Stimulated activated CD4-positive, alpha-beta T cell treated with anti-CD3 and anti-CD28 coated beads, TNF-alpha, amount 100 ng/mL, for 24 hours (primary cell): ENCODE data around the gene COL19A1.

Source experiments
- DNase-seq, 3 experiments: peaks; one replicate each; pipeline ENCODE4 v3.0.0-alpha.2; 2020; ENCODE audit warnings: low read depth in 3 of 3

Gene COL19A1

DNA sequence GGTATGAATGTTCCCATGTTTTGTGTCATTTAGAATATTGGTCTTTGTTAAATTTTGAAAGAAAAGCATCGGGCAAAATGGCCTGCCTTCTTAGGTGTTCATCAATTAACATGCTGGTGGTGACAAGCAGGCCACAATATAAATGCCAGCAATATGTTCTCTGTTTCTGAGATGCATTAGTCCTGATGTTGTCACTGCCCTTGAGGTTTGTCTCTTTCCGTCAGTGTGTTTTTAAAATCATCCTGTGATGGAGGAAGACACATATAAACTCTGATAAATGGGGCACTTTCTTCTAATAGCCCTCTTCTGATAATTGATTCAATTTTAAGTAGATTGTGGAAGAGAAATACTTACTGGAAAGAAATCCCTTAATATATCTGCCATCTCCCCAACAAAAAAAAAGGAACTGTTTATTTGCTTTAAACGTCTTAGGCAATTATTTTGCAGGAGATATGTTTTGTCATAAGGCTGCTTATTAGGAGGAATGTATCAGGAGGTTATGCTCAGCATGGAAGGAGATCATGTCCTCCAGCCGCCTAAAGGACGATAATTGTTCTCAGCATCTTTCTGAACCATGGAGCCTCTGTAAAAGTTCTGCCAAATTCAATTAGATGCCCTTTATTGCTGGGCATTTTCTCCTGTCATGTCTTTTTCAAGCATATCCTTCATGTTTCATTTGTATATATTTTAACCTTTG is 302.5 kb downstream of the COL19A1 start:
- DNase-seq, result no peak

DNA sequence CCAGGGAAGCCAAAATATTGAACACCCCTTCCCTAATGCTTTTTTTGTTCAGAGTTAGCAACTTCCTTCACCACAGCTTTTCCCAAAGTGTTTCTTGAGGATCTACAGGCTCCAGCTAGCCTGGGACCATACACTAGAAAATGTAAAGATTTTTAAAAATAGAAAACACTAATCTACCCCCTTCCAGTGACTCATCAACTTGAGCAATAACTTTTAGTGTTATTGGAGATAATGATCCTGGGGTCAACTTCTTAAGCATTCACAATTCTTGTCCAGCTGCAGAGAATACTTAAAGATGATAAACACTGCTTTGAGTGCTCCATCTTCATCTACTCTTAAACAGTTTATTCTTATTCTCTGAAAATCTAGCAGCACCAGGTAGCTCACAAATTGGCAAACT is 304.9 kb downstream of the COL19A1 start:
- no peak for DNase-seq

DNA sequence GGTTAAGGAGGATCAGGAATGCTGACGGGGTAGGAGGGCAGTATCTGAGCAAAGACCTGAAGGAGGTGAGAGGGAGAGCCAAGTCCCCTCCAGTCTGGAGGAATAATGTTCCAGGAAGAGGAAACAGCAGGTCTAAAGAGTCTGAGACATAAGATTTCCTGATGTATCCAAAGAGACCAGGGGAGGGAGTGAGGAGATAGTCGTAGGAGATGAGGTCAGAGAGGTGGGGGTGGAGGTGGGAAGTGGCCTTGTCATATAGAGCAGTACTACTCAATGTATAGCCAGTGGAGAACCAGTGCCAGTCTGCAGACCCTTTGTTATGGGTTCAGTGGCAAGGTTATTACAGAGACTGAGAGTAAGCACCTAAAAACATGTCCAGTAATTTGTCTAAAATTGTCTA is 305.9 kb downstream of the COL19A1 start:
- no peak for DNase-seq

DNA sequence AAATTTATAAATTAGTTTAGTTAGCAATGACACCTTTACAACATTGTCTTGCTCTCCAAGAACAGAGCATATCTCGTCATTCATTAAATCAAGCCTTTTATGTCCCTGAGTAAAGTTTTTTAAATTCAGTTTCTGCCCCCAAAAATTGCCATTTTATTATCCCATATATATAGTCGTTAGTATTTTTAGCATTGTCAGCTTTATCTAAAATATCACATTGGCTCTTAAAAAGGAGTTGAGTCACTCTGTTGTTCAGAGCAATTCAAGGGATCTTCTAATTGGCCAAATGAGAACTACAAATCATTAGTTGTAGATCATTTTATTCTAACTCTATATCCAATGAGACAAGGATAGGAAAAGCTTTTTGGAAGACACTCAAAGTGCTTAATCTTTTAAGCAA is 309.4 kb downstream of the COL19A1 start:
- no peak for DNase-seq

DNA sequence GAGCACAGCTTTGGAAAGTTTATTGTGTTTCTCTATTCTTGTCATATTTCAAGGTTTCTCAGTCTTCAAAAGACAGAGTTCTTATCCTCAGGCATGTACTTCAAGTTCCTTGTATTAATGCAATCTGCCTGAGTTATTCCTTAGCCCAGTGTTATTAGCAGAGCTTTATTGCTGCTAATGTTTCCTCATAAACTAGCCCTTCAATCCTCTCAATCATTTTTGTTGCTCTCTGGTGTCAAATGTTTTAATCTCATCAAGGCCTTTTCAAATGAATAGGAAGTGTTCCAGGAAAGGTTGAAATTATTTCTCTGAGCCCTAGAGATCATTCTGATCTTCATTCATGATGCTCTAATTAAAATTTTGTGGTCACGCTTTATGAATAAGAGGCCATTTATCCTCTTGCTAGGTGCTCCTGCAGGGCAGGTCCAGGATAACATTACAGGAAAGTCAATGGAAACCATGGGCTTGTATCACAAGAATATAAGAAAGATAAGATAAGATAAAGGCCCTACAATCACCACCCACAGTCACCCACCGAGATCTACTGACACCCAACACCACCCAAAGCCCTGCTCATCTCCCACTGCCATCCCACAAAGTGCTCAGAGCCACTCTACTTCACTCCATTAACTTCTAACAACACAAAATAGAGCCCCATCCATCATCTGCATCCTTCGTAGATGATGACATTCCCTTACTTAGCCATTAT is 310.6 kb downstream of the COL19A1 start:
- DNase-seq, result no peak

DNA sequence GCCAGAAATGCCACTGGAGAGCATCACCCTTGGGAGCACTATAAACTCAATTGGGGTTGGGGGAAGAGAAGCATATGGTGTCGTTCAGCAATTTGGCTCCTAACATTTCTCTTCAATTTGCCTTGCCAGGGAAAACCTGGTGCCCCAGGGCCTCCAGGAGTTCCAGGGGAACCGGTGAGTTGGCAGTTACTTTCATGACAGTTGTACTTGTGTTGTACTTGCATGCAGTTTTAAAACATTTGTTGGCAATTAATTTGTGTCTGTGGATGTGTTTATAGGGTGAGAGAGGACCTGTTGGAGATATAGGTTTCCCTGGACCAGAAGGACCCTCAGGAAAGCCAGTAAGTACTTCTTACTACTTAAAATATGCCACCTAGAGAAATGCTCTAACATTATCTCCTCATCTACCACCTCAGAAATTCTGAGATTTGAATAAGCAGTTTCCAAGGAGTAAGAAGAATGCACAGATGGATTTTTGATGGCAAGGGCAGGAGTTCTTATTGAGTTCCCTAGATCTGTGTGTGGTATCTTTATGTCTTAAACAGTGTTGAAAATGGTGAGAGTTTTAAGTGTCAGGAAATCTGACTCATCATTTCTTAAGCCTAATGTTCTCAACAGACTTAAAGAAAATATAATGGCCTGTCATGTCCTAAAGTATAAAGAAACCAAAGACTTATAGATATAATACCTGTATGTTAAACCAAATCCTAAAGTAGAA is 314.0 kb downstream of the COL19A1 start:
- no peak for DNase-seq

DNA sequence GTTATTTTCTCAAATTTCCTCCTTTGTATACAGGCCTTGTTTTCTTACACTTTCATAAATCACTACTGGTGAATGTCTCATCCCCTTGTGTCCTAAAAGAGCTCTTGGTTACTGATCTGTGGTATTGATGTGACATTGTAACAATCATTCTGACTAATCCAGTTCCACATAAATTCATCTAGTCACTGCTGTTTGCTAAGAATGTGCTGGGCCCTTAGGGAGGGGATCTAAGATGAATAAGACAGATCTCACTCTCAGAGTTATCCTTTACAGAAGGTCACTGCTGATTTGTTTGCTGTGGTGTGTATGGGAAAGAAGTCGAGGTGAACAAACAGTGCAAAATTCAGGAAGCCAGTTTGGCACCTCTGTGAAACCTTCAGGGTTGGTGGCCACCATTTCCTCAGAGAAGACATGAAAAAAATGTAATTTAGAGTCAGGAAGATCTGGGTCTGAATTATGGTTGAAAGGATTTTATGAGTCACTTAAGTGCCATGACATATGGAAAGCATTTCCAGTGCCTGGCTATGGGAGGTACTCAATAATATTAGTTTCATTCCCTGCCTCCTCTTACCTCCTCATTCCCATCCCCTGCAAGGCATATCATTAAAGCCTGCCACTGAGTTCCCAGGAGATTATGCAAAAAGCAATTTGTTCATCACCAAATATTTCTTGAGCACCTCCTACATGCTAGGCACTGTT is 314.7 kb downstream of the COL19A1 start:
- DNase-seq, result no peak

DNA sequence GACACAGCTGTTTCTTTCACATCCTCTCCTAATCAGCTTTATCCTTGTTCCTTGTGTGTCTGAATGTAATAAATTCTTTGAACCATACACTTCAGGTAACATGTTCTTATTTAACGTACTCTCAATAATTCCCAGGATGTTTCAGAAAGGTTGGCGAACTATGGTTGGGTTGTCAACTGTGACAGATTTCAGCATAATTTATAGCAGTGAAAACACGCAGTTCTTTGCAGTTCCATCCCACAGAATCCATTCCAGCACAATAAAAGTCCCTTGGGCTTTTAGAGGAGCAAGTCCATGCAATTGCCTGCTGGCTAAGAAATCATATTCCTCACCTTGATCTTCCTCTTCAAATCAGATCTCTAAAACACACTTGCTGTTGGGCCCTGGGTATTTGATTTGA is 317.2 kb downstream of the COL19A1 start:
- no peak for DNase-seq

DNA sequence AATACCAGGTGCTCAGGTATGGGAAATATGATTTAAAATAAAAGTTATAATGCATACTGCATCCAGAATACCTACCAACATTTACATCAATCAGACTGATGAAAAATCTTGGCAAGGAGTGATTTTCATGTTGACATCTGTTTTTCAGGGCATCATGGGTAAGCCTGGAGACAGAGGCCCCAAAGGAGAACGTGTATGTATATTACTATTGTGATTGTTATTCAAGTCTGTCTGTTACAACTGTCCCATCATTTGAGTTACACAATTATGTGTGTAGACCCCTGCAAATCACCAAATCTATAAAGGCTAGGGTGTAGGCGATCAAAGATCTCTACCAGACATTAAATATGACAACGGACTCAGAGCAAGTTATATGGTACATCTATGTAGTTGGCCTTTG is 318.4 kb downstream of the COL19A1 start:
- DNase-seq, result no peak

DNA sequence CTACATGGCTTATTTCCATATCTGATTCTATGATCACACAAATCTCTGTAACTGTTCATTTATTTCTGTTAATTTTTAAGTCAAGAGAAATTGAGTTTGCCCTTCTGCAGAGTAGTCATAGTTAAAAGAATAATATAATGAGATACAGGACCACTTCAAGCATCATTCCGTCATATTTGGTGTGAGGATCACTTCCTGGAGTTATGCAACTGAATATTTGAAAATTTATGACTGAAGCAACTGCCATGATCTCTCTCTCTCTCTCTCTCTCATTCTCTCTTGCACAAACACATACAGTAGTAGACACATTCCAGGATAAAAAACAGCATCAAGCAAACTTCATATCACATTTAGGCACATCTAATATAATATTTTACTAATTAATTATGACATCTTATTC is 320.1 kb downstream of the COL19A1 start:
- DNase-seq, result no peak

DNA sequence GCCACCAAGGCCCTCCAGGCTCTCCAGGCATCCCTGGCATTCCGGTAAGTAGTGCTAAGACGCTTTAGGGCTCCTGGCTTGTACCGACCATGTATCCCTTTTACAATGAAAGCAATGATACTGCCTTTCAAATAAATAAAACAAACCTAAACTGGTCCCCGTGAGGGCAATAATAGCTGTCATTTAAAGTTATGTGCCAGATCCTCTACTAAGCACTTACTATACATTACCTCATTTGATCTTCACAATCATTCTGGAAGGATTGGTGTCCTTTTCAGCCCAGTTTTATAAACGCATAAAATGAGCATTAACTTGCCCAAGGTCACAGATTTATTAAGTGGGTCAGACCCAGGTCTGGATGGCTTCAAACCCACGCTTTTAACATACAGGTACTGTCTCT is 321.8 kb downstream of the COL19A1 start:
- DNase-seq, result no peak

DNA sequence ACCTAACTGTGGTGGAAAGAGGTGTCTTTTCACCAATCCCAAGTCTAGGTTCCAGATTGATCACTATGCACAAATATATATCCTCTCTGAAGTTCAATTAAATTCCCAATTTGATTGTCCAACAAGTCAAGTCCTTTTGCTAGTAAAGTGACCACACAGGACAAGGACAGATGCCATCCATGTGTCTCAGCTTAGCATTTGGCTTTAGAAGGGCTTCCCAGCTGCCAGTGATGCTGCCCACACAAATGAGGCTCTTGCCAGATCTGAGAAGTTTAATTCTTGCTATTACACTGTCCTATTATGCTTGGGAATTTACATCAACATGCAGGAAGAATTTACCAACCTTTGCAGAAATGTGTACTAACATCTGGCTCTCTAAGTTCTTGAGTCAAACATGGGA is 328.1 kb downstream of the COL19A1 start:
- no peak for DNase-seq

DNA sequence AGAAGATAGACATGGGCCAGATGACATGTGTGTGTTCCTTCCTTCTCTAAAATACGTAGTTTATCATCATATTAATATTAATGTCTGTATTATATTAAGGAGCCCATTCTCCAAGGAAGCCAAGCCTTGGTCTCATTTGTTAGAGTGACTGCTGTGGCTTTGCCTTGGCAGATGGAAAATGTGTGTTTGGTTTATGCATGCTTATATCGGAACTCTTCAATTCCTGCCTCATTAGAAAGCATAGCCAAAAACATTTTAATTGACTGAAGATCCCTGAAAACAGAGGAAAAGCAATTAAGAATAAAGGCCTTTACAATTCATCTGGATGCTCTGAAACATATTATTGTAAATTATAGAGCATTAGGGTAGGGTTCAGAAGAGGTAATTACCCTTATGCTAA is 330.2 kb downstream of the COL19A1 start:
- no peak for DNase-seq

DNA sequence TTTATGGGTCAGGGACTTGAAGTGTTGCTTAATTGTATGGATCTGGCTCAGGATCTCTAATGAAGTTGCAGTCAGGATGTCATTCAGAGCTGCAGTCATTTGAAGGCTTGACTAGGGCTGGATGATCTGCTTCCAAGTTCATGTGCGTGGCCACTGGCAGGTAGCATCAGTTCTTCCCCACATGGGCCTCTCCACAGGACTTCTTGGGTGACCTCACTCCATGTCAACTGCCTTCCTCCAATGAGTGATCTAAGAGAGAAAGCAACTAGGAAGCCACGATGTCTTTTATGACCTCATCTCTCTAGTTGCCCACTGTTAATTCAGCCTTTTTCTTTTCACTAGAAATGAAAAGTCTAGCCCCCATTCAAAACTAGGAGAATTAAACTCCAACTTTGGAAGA is 332.4 kb downstream of the COL19A1 start:
- DNase-seq, result no peak

DNA sequence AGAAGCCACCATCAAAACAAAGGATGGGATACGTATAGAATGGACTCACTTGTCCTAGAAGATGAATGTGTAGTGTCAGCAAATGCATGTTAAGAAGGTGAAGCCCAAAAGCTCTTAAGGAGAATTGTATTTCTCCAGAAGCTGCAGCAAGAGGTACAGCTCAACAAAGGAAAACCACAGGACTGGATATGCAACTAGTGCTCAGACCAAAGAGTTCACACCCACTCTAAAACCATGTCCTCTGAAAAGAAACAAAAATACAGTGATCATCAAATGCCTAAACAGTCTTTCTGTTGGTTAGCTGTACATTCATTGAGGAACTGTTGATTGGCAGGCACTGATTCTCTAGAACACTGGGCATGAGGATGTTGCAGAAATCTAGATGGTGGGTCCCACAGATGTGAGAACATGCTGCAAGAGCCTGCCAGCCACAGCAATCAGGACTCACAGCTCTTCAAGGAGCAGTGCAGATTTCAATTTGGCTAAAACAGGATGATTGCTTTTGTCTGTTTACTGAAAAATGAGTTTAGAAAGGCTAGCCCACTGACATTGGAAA is 342.0 kb downstream of the COL19A1 start:
- DNase-seq, result no peak

DNA sequence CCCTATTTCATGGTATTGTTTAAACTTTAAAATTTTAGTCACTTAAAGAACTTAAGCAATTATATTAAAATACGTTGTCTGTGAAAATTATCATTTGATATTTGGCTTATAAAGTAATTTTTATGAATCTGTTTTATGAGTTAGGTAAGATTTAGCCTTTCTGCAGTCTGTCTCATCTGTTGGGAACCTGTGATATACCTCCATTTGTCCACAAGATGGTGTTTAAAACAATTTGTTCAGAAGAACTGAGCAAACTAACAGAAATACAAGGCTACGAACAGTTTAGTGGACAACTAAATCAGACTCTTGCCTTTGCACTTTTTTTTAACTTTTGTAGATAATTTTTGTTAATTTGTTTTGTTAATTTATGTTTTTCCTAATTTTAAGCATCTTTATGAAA is 344.1 kb downstream of the COL19A1 start:
- no peak for DNase-seq

DNA sequence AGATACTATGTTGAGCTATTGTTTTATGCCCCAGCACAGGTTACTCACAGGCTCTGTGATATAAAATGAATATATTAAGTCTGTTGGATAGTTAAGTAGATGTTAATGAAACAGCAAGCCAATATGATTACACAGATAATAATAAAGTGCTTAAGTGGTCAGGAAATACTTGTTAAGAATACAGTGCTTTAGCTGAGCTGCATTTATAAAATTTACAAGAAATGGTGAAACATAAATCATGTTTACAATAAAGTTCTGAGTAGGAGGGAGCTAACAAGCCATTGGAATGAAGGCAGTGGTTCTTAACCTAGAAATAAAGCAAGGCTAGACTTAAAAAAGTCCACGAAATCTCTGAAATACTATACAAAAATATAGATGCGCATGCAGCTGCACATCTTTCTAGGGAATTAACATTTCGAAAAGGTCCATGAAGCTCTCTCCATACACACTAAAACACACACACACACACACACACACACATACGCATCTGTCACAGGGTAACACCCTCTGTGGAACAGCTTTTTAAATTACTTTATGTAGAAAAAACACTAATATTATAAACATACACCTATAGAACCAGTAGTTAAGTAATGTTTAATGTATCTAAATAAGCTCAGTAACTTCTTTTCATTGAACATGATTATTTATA is 349.2 kb downstream of the COL19A1 start:
- no peak for DNase-seq

DNA sequence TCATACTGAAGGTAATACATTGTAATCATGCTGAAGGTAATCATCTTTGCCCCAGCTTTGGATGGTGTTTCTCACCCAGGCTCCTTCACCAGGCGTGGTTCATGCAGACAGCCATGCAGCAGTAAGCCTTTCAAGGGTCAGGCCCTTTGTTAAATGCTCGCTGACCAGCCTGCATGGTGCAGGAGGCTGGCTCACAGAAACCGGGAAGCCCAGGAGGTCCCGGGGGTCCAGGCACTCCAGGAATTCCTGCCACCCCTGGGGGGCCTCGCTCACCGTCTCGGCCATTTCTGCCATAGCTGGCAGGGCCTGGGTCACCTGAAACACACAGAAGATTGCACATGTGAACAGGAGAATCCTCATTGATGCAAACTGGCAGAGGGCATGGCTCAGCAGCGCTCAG is 350.4 kb downstream of the COL19A1 start:
- DNase-seq, result no peak

DNA sequence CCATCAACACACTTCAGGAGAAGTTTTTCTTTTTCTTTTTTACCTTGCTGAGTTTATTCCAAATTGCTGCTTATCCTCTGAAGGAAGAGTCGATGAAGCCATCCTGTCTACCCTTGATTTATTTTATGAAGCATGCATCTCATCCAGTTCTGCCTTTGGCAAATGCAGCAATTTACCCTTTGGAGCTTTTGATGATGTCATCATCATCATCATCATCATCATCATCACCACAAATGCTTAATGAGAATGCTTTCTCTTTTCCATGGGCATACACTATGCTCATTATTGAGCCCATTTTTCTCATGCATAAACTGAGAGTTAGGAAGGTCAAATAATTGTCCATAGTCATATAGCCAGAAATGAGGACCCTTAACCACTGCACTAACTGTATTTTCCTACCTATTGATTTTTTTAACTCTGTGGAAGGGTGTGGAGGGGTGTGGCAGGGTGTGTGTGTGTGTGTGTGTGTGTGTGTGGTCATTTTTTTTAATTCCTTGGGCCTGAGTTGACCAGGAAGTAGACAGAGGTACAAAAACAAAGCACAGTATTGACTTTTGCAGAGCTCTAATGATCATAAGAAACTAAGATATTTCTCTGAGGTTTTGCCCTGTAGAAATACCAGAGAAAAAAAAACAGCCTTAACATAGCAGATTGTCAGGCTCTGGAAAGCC is 353.7 kb downstream of the COL19A1 start:
- DNase-seq, result no peak

DNA sequence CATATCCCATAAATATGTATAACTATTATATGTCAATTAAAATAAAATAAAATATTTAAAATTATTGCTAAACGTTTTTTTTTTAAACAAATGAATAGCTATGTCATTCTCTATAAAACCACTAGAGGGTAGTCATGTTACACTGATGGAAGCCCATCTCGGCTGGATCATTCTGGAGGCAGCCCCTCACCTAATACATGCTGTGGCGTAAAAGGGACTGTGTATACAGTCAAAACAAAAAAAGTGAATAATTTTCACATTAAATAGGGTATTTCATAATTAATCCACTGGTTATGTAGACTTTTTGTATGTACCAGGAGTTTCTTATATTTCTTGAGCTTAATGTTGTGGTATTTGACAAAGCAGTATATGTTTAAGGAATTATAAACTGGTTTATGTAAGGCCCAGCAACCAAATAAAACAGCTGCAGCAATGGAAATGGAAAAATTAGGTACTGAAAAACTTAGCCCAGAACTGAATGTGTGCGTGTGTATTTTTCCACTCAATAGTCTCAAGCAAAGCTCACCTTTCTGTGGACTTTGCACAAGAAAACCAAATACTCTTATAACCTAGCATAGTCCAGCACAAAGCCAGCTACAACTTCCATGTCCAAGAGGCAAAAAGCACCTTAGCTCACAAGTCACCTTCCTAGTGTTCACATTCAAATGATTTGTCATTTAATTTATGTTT is 354.8 kb downstream of the COL19A1 start:
- no peak for DNase-seq
